SK-N-MC (cell line): Measurements from ENCODE around the gene MPHOSPH9.

Source experiments
- EZH2 ChIP-seq: fragments of 200-600 bp; sonication (generic); IDR thresholded peaks from one replicate; pipeline ENCODE4 v1.6.1; 2017; ENCODE audit warnings: antibody characterized with exemption
- FOXP2 ChIP-seq: optimal IDR thresholded peaks from 2 replicates; pipeline ENCODE3; 2011; ENCODE audit warnings: mild to moderate bottlenecking, moderate library complexity; ENCODE audit not compliant: insufficient read depth; ENCODE audit errors: extremely low read length, control extremely low read depth
- POLR2AphosphoS5 ChIP-seq: IDR thresholded peaks from 2 replicates; pipeline ENCODE4 v1.6.1; 2012; ENCODE audit warnings: mild to moderate bottlenecking, low read depth, low read length, borderline replicate concordance

- no peak for TF ChIP-seq EZH2
- no peak for TF ChIP-seq POLR2AphosphoS5
- no peak for TF ChIP-seq FOXP2
These were observed 33.0 kb downstream of the MPHOSPH9 start for GRCh38 chr12:123199936-123200335.
